OCI-LY7 (cell line): ENCODE measurements around the gene STRBP.

ENCODE experiments used
- EZH2phosphoT487 ChIP-seq: fragments of 200-600 bp; sonication (generic); IDR thresholded peaks from 2 replicates; pipeline ENCODE4 v1.6.1; 2018; ENCODE audit warnings: low read depth, borderline replicate concordance, mild to moderate bottlenecking, mixed run types, antibody characterized with exemption, low read length, moderate library complexity, mixed read lengths
- TF ChIP-seq, protein P1 (sequence below): fragments of 200-600 bp; sonication (generic); conservative IDR thresholded peaks from 2 replicates; pipeline ENCODE4 v1.5.1; 2014; ENCODE audit warnings: mild to moderate bottlenecking, antibody characterized with exemption, low read length, moderate library complexity, mixed read lengths

DNA sequence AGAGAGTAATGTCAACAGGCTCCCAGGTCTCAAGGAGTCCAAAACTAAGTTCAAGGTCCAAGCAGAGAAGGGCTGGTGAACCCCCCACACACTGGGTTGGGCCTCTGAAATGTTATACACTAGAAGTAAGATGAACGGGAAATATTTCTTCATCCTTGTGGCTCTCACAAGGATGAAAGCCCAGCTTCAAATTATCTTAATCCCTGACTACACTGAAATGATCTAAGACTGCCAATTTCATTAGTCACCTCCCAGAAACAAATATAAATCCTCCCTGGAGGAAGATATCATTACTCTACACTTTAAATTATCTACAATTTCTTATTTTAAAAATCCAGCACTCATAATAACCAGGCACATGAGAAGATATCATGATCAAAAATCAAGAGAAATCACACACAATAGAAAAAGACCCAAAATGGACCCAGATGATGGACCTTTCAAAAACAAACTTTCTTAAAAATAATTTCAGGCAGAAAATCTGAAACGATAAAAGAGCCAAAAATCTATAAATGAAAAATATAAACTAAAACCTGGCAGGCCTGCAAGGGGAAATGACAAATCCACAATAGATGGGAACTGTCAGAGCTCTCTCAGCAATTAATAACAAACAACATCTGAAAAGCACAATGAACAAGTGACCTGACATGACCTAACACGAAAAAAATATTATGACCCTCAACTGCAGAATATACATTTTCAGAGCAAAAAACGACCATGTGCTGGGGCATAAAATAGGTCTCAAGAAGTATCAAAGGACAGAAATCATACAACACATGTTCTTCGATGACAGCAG is 117.5 kb downstream of the STRBP start:
- TF ChIP-seq, protein P1, sequence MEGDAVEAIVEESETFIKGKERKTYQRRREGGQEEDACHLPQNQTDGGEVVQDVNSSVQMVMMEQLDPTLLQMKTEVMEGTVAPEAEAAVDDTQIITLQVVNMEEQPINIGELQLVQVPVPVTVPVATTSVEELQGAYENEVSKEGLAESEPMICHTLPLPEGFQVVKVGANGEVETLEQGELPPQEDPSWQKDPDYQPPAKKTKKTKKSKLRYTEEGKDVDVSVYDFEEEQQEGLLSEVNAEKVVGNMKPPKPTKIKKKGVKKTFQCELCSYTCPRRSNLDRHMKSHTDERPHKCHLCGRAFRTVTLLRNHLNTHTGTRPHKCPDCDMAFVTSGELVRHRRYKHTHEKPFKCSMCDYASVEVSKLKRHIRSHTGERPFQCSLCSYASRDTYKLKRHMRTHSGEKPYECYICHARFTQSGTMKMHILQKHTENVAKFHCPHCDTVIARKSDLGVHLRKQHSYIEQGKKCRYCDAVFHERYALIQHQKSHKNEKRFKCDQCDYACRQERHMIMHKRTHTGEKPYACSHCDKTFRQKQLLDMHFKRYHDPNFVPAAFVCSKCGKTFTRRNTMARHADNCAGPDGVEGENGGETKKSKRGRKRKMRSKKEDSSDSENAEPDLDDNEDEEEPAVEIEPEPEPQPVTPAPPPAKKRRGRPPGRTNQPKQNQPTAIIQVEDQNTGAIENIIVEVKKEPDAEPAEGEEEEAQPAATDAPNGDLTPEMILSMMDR, result no peak
- TF ChIP-seq EZH2phosphoT487, result no peak
